ENCODE results near the gene TIMP3. TPM values are rescaled to one million over a fixed set of nuclear protein-coding genes. Genes with fewer than 3 reads are reported as not detected.

The TIMP3 gene
- total and polyA plus RNA-seq, 2 of the 4 experiments (the other 2 are of a cell fraction): 98.8 to 179 TPM

DNA sequence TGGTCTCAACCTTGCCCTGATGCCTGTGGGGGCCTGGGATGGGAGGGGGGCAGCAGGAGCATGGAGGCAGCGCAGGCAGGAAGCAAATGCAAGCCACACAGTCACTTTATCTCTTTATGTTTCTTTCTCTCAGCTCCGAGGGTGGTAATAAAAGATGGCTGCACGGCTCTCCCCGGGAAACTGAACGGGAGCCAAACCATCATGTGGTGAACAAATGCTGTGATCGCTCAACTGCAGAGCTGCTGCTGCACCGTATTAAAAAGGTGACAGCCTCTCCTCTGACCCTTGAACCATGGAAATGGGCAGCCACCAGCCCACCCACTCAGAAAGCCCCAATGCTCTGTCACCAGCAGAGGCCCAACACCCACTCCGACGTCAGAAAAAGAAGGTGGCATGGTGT lies 110.0 kb downstream of the TIMP3 start:
- Histone ChIP-seq H3K27me3 (ENCODE audit: control insufficient read depth, insufficient read depth, low read length) (peaks cover 28% of the 10 kb centered on the region), H3K79me1 (ENCODE audit: low read depth in 1 of 2, low read length in 2 of 2) (no peaks in the 10 kb centered on the region), H4K91ac (ENCODE audit: insufficient read depth, low read depth, low read length) (no peak overlapping the region), H3K23ac (ENCODE audit: low read depth, low read length) (no peak overlapping the region), H4K8ac (ENCODE audit: low read depth in 2 of 2, low read length in 2 of 2) (no peak overlapping the region), H3K4me2 (ENCODE audit: low read depth, low read length) (peak overlapping the region; percentile 49; the same call in 1 of the 2 replicates), H3K18ac (ENCODE audit: low read depth, low read length) (no peak overlapping the region), H3K56ac (ENCODE audit: extremely low read depth, insufficient read depth, low read length) (no peak overlapping the region), H2BK15ac (ENCODE audit: low read depth, low read length) (no peak overlapping the region), H3K4me3 (ENCODE audit: insufficient read depth, low read depth, low read length) (no peak overlapping the region), H2BK120ac (ENCODE audit: low read depth, low read length) (no peak overlapping the region), H4K20me1 (ENCODE audit: insufficient read depth, low read length) (no peaks in the 10 kb centered on the region), H2AFZ (replicated peaks; ENCODE audit: low read length, poor library complexity) (peak overlapping the region; percentile 23), H3K14ac (replicated peaks; ENCODE audit: low read depth, low read length) (no peak overlapping the region), H3K9me1 (ENCODE audit: insufficient read depth, low read length) (no peaks in the 10 kb centered on the region), H3K4ac (ENCODE audit: low read depth, low read length) (no peak overlapping the region), H2AK9ac (replicated peaks; ENCODE audit: low read depth, low read length, poor library complexity) (no peak overlapping the region), H3K27ac (ENCODE audit: insufficient read depth, low read length) (no peak overlapping the region), H2BK20ac (ENCODE audit: low read depth, low read length) (no peak overlapping the region), H3K9me3 (ENCODE audit: control insufficient read depth, insufficient read depth, low read length) (peaks cover 7% of the 10 kb centered on the region), H2AK5ac (ENCODE audit: low read depth, low read length) (no peak overlapping the region), H3K9ac (ENCODE audit: low read depth, low read length) (no peak overlapping the region), H3K4me1 (ENCODE audit: control insufficient read depth, insufficient read depth, low read length) (peaks cover 4% of the 10 kb centered on the region; the same call in 1 of the 2 replicates), H2BK5ac (ENCODE audit: low read depth, low read length, poor library complexity, severe bottlenecking) (no peak overlapping the region), H4K5ac (ENCODE audit: low read depth, low read length) (no peak overlapping the region), H3K36me3 (ENCODE audit: control insufficient read depth, insufficient read depth, low read length) (no peaks in the 10 kb centered on the region)
- no peak for TF ChIP-seq CHD1 (IDR thresholded peaks at IDR 0.05; ENCODE audit: low read depth, low read length)
- no peak for TF ChIP-seq CEBPB (IDR thresholded peaks at IDR 0.05; ENCODE audit: low read depth, low read length)
- TF ChIP-seq NFE2L2 (IDR thresholded peaks at IDR 0.05; ENCODE audit: low read depth, low read length): no peak
- no peak for TF ChIP-seq MXI1 (IDR thresholded peaks at IDR 0.05; ENCODE audit: borderline replicate concordance, low read depth, low read length)
- TF ChIP-seq SMC3 (IDR thresholded peaks at IDR 0.05; ENCODE audit: low read depth, low read length): no peak
- no peak for TF ChIP-seq RAD21 (IDR thresholded peaks at IDR 0.05; ENCODE audit: low read length)
- dilution Hi-C loops (cut with HindIII; ENCODE audit: low sequenced_read_pairs, unreplicated experiment): no loop called here
- no TSS peak for BruUV-seq (replicated peaks)
- ATAC-seq (ENCODE audit: low read depth): no peak
- CTCF ChIA-PET: no interaction called here
- in situ Hi-C loops (cut with MboI; ENCODE audit: low sequenced_read_pairs): no loop called here
- WGBS, 2 experiments (ENCODE audit: extremely low coverage in 2 of 2, insufficient read length in 1 of 2): no CpG with 5 or more reads among the region's 9 CpGs
- POLR2A ChIA-PET (ENCODE audit: unreplicated experiment): no interaction called here
- no peak for DNase-seq
- intact Hi-C loops (cut with micrococcal nuclease): no loop called here

All from IMR-90 (cell line).